CD4-positive, alpha-beta memory T cell (primary cell): ENCODE measurements around the gene COL26A1. TPM values are rescaled to one million over a fixed set of nuclear protein-coding genes. Genes with fewer than 3 reads are reported as not detected.

Source experiments
- CTCF ChIA-PET: fragments of 350-600 bp; sonication (Branson Sonifier 250); formaldehyde crosslinking; loops from one replicate; lab custom pipeline; 2021; ENCODE audit warnings: inconsistent platforms; ENCODE audit not compliant: partially characterized antibody; lab: Charles Lee
- POLR2A ChIA-PET: fragments of 350-600 bp; sonication (Branson Sonifier 250); formaldehyde crosslinking; loops from one replicate; lab custom pipeline; 2021; ENCODE audit not compliant: partially characterized antibody; lab: Charles Lee
- DNase-seq, 5 donors: peaks; one replicate each; pipeline versions ENCODE4 v3.0.0 to v3.0.0-alpha.2; 2020 to 2022; ENCODE audit warnings: mixed read lengths in 1 of 5
- H3K27ac ChIP-seq: one replicate; pipeline ENCODE4 v1.7.0; 2013; ENCODE audit warnings: low read depth, low read length
- H3K27me3 ChIP-seq: 2 replicates; pipeline ENCODE4 v1.7.0; 2013; ENCODE audit warnings: mild to moderate bottlenecking, low read length, moderate library complexity; ENCODE audit not compliant: insufficient read depth
- H3K36me3 ChIP-seq: 2 replicates; pipeline ENCODE4 v1.7.0; 2013; ENCODE audit warnings: mild to moderate bottlenecking, low read length, moderate library complexity; ENCODE audit not compliant: insufficient read depth
- H3K4me1 ChIP-seq: 2 replicates; pipeline ENCODE4 v1.7.0; 2013; ENCODE audit warnings: mild to moderate bottlenecking, low read length, moderate library complexity; ENCODE audit not compliant: insufficient read depth
- H3K4me3 ChIP-seq, 2 donors: one replicate each; pipeline ENCODE4 v1.7.0; 2013; ENCODE audit warnings: low read length in 2 of 2, mild to moderate bottlenecking in 1 of 2
- H3K9me3 ChIP-seq, 2 donors: one replicate each; pipeline ENCODE4 v1.7.0; 2013; ENCODE audit warnings: low read length in 2 of 2, control low read depth in 1 of 2; ENCODE audit not compliant: control insufficient read depth in 1 of 2
- H3K27ac Mint-ChIP-seq, 7 donors: one replicate each; pipeline ENCODE4 v1.8.0; 2020 to 2021; ENCODE audit warnings: mixed read lengths in 7 of 7, mild to moderate bottlenecking in 6 of 7, inconsistent platforms in 3 of 7, moderate library complexity in 3 of 7
- H3K27me3 Mint-ChIP-seq, 2 donors: one replicate each; pipeline ENCODE4 v1.8.0; 2020 to 2021; ENCODE audit warnings: mixed read lengths in 2 of 2
- H3K36me3 Mint-ChIP-seq, 2 donors: one replicate each; pipeline ENCODE4 v1.8.0; 2020 to 2021; ENCODE audit warnings: mixed read lengths in 2 of 2, inconsistent platforms in 1 of 2, mild to moderate bottlenecking in 1 of 2
- H3K4me1 Mint-ChIP-seq, 4 donors: one replicate each; pipeline ENCODE4 v1.8.0; 2020 to 2021; ENCODE audit warnings: mixed read lengths in 4 of 4, mild to moderate bottlenecking in 1 of 4
- H3K4me3 Mint-ChIP-seq, 8 donors: one replicate each; pipeline ENCODE4 v1.8.0; 2020 to 2021; ENCODE audit warnings: mixed read lengths in 8 of 8, mild to moderate bottlenecking in 7 of 8, moderate library complexity in 6 of 8, inconsistent platforms in 3 of 8
- H3K9me3 Mint-ChIP-seq, 8 donors: one replicate each; pipeline ENCODE4 v1.8.0; 2020 to 2021; ENCODE audit warnings: mixed read lengths in 8 of 8, mild to moderate bottlenecking in 5 of 8, inconsistent platforms in 3 of 8, moderate library complexity in 1 of 8
- intact Hi-C: fragments of 100-400 bp; cut with micrococcal nuclease; formaldehyde crosslinking; loops from one replicate; pipeline ENCODE4 v1.15.1; 2023
- polyA plus RNA-seq, 2 donors: library from polyadenylated mRNA; unstranded; fragments of 300-500 nt; fragmentation: Illumina TruSeq; gene quantifications; one replicate each; pipeline ENCODE4 v1.2.3, GENCODE V29; 2021
- total RNA-seq, 2 experiments: library from RNA; stranded (reverse); gene quantifications; one replicate each; pipeline ENCODE4 v1.2.3, GENCODE V29; 2021

COL26A1 gene
- total and polyA plus RNA-seq, 4 experiments from 2014 or later, result not detected

DNA sequence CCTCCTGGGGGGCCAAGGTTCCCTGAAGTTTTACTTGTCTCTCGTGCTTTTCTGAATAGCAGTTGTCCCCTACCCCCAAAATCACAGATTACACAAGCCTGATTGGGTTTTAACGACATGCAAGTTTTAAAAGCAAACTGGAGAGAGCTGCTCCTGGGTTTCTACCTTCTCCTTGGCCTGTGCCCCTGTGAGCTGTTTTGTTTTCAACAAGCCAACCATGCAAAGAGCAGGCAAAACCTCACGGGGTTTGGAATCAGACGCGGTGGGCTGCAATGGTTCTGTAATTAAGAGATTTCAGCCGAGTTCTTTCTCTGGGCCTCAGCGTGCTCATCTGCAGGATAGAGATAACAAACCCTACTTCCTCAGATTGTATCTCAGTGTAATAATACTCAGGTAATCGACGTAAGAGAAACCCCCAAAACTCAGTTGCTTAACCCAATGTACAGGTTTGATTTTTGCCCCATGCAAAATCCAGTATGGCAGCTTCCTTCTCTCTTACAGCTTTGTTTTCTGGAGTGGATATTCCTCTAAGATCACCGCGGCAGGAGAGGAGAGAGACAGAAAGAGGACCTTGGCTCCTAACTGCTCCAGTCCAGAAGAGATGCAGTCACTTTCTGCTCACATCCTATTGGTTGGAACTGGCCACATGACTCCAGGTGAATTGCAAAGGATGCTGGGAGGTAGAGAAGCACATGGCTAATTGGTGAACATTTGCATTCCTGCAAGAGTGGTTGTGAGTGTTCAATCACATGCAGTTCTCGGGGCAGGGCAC, 224.4 kb downstream of the COL26A1 start:
- Mint-ChIP-seq H3K27ac (no peak overlapping the region), H3K9me3 (no peaks in the 10 kb centered on the region), H3K4me3 (no peak overlapping the region), H3K36me3 (no peaks in the 10 kb centered on the region), H3K4me1 (no peaks in the 10 kb centered on the region), H3K27me3 (peaks cover 3 to 6% of the 10 kb centered on the region in 2 donors)
- H3K4me3 ChIP-seq, result no peak overlapping the region
- ChIA-PET CTCF (no interaction called here), POLR2A (no interaction called here)
- H3K9me3 ChIP-seq, result no peaks in the 10 kb centered on the region
- DNase-seq, result no peak
- no peaks in the 10 kb centered on the region for H3K27me3 ChIP-seq
- no peaks in the 10 kb centered on the region for H3K4me1 ChIP-seq
- intact Hi-C loops, result no loop called here
- H3K27ac ChIP-seq, result no peak overlapping the region
- H3K36me3 ChIP-seq, result no peaks in the 10 kb centered on the region

DNA sequence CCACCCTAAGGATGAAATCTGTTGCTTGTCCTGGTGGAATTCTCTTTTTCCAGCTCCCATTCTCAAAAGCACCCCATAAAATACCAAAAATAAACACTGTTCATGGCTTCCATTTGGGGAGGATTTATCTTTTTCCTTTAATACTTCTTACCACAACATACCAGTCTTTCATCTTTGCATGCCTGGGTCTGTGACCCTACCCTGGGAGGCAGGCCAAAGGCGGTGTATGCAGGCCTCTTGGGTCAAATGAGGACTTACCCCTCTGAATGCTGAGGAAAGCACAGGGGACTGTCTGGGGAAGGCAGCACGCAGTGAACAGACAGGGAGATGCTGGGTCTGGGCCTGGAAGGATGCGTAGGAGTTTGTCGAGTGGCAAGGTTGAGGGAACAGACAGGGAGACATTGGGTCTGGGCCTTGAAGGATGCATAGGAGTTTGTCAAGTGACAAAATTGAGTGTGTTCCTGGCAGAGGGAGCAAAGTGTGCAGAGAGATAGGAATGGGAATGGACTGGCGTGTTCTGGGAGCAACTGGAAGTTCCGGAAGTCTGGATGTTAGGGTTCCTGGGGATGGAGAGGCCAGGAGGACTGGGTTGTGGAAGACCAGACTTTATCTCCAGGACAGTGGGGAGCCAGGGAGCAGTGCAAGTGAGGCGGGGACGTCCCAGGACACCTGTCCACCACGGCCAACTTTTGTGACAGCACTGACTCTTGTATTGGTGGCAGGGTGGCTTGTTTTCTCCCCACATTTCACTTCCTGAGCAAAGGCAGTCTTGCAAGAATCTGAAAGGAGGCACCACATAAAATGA, 225.7 kb downstream of the COL26A1 start:
- DNase-seq, result no peak
- Mint-ChIP-seq H3K27ac (peak overlapping the region in 1 of 7 donors; percentile 2), H3K27me3 (peaks cover under 1 to 3% of the 10 kb centered on the region in 2 donors), H3K4me1 (no peaks in the 10 kb centered on the region), H3K4me3 (no peak overlapping the region), H3K9me3 (no peaks in the 10 kb centered on the region), H3K36me3 (no peaks in the 10 kb centered on the region)
- H3K36me3 ChIP-seq, result no peaks in the 10 kb centered on the region
- no peaks in the 10 kb centered on the region for H3K9me3 ChIP-seq
- intact Hi-C loops, result no loop called here
- H3K27ac ChIP-seq, result no peak overlapping the region
- ChIA-PET CTCF (interaction anchor here (0.6 kb wide), 1 partner anchor 415 kb away, joined by 3 read pairs; no protein-coding TSS in a partner anchor), POLR2A (no interaction called here)
- H3K4me1 ChIP-seq, result no peaks in the 10 kb centered on the region
- no peak overlapping the region for H3K4me3 ChIP-seq
- H3K27me3 ChIP-seq, result no peaks in the 10 kb centered on the region

DNA sequence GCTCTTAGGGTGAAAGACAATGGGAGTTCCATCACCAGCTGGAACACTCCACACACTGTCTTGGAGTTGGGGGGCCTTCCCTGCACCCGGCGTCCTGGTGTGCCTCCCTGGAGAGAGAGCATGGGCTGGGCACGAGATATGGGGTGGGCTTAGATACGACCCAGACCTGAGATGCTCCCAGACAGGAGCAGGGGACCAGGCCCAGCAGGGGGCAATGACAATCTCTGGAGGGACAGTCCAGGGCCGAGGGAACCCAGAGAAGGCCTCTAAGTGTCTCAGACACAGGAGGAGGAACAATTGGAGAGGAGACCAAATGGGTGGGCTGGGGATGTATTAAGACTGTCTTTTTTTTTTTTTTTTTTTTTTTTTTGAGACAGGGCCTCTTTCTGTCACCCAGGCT, 226.4 kb downstream of the COL26A1 start:
- CTCF ChIA-PET, result interaction anchor here (0.6 kb wide), 1 partner anchor 185 kb away, joined by 3 read pairs; no protein-coding TSS in a partner anchor
- Histone ChIP-seq H3K36me3 (no peaks in the 10 kb centered on the region), H3K4me1 (no peaks in the 10 kb centered on the region), H3K4me3 (no peak overlapping the region), H3K27me3 (no peaks in the 10 kb centered on the region), H3K9me3 (no peaks in the 10 kb centered on the region), H3K27ac (no peak overlapping the region)
- intact Hi-C loops, result no loop called here
- Mint-ChIP-seq H3K4me3 (no peak overlapping the region), H3K27ac (no peak overlapping the region), H3K36me3 (no peaks in the 10 kb centered on the region), H3K4me1 (no peaks in the 10 kb centered on the region), H3K27me3 (no peaks in the 10 kb centered on the region), H3K9me3 (no peaks in the 10 kb centered on the region)
- DNase-seq, result no peak
- POLR2A ChIA-PET, result no interaction called here

DNA sequence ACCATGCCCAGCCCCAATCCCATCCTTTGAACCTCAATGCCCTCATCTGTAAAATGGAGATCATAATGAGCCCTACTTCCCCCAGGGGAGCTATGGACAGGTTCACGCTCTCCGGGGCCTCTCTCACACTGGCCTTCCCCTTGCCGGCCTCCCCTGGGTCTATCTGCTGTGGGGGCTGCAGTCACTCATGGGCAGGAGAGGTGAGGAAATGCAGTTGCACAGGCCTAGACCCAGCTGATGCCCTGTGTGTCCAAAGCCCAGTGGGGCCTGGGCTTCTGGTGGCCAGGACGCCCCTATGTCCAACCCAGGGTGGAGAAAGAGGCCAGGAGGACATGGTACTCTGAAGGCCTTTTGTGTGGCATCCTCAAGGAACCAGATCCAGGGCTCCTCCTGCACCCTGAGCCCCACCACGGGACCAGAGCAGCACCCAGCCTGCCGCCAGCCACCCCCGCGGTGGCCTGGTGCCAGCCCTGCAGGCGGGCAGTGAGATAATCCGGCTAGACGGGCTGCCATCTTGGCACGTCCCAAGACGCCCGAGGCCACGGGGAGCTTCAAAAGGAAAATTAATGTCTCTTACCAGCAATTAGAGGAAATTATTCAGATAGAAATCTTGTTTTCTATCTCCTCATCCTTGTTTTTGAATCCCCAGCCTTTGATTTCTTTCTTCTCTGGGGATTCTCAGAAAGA, 227.4 kb downstream of the COL26A1 start:
- ChIA-PET POLR2A (no interaction called here), CTCF (interaction anchor here (0.6 kb wide), 1 partner anchor 183 kb away, joined by 3 read pairs; no protein-coding TSS in a partner anchor)
- Mint-ChIP-seq H3K27me3 (peaks cover 3 to 4% of the 10 kb centered on the region in 2 donors), H3K9me3 (no peaks in the 10 kb centered on the region), H3K4me3 (no peak overlapping the region), H3K36me3 (no peaks in the 10 kb centered on the region), H3K4me1 (no peaks in the 10 kb centered on the region), H3K27ac (no peak overlapping the region)
- intact Hi-C loops, result no loop called here
- Histone ChIP-seq H3K4me1 (no peaks in the 10 kb centered on the region), H3K4me3 (no peak overlapping the region), H3K9me3 (no peaks in the 10 kb centered on the region), H3K27ac (no peak overlapping the region), H3K36me3 (no peaks in the 10 kb centered on the region), H3K27me3 (no peaks in the 10 kb centered on the region)
- no peak for DNase-seq

- H3K4me1 Mint-ChIP-seq, result no peaks in the 10 kb centered on the region
- no peak for DNase-seq
- no peaks in the 10 kb centered on the region for H3K36me3 Mint-ChIP-seq
- peaks cover 3 to 4% of the 10 kb centered on the region in 2 donors for H3K27me3 Mint-ChIP-seq
- Histone ChIP-seq H3K9me3 (no peaks in the 10 kb centered on the region), H3K27ac (no peak overlapping the region), H3K36me3 (no peaks in the 10 kb centered on the region), H3K4me3 (no peak overlapping the region), H3K27me3 (no peaks in the 10 kb centered on the region), H3K4me1 (no peaks in the 10 kb centered on the region)
- no peak overlapping the region for H3K4me3 Mint-ChIP-seq
- H3K27ac Mint-ChIP-seq, result no peak overlapping the region
- POLR2A ChIA-PET, result no interaction called here
- intact Hi-C loops, result no loop called here
- no peaks in the 10 kb centered on the region for H3K9me3 Mint-ChIP-seq
- CTCF ChIA-PET, result interaction anchor here (1.1 kb wide), 1 partner anchor 12 kb away, joined by 3 read pairs; no protein-coding TSS in a partner anchor
These were observed 228.2 kb downstream of the COL26A1 start for GRCh38 chr7:101590663-101591435.

GRCh38 chr7:101591504-101591903, 228.8 kb downstream of the COL26A1 start:
- no peaks in the 10 kb centered on the region for H3K36me3 ChIP-seq
- no peak overlapping the region for H3K4me3 Mint-ChIP-seq
- no peak overlapping the region for H3K4me3 ChIP-seq
- H3K27me3 ChIP-seq, result no peaks in the 10 kb centered on the region
- intact Hi-C loops, result no loop called here
- H3K4me1 ChIP-seq, result no peaks in the 10 kb centered on the region
- DNase-seq, result no peak
- peaks cover 3 to 4% of the 10 kb centered on the region in 2 donors for H3K27me3 Mint-ChIP-seq
- ChIA-PET CTCF (interaction anchor here (1.1 kb wide), 1 partner anchor 12 kb away, joined by 3 read pairs; no protein-coding TSS in a partner anchor), POLR2A (no interaction called here)
- H3K27ac Mint-ChIP-seq, result no peak overlapping the region
- no peaks in the 10 kb centered on the region for H3K36me3 Mint-ChIP-seq
- no peaks in the 10 kb centered on the region for H3K4me1 Mint-ChIP-seq
- peaks cover 0 to 2% (median 0%) of the 10 kb centered on the region in 8 donors for H3K9me3 Mint-ChIP-seq
- no peaks in the 10 kb centered on the region for H3K9me3 ChIP-seq
- H3K27ac ChIP-seq, result no peak overlapping the region
